HCT116 (cell line): ENCODE data around the gene SDK2. TPM values are rescaled to one million over a fixed set of nuclear protein-coding genes. Genes with fewer than 3 reads are reported as not detected.

Experiments
- ATAC-seq: fragments of 200-7000 bp; cut with Tn5 transposase; 2 replicates; pipeline ENCODE4 v1.9.1; 2020; ENCODE audit warnings: mild to moderate bottlenecking, moderate library complexity
- BruUV-seq: library from RNA; stranded (reverse); fragments of 400-500 nt; replicated peaks from 2 replicates; lab custom pipeline; 2021; lab: Mats Ljungman, UMichigan
- CTCF ChIA-PET: fragments of 300-600 bp; sonication (Branson Sonifier 250); formaldehyde crosslinking; loops from one replicate; lab custom pipeline; 2021; ENCODE audit warnings: antibody characterized with exemption; lab: Charles Lee
- POLR2A ChIA-PET: fragments of 300-600, 350-600 bp; sonication (Branson Sonifier 250); formaldehyde crosslinking; loops from one replicate; lab custom pipeline; 2021; ENCODE audit warnings: antibody characterized with exemption; lab: Charles Lee
- RAD21 ChIA-PET, 2 experiments: fragments of 300-600 bp; sonication (Branson Sonifier 250); formaldehyde crosslinking; loops; one replicate each; lab custom pipeline; 2023; ENCODE audit warnings: low total read pairs in 2 of 2; ENCODE audit not compliant: uncharacterized antibody in 2 of 2, unreplicated experiment in 2 of 2, low non-redundant PET in 1 of 2; lab: Charles Lee
- DNase-seq: peaks from one replicate; pipeline ENCODE4 v3.0.0-alpha.2; 2010; ENCODE audit warnings: low read depth, low spot score
- H2AFZ ChIP-seq: fragments of 200-600 bp; shearing (Covaris generic), sonication (generic); 2 replicates; pipeline ENCODE4 v1.6.1; 2017; ENCODE audit warnings: low read depth, mixed run types, mixed read lengths, antibody characterized with exemption, low read length; ENCODE audit not compliant: poor library complexity, severe bottlenecking
- H3K27ac ChIP-seq: 2 replicates; pipeline ENCODE4 v1.5.1; 2012; ENCODE audit warnings: low read depth, low read length
- H3K27me3 ChIP-seq: fragments of 200-600 bp; sonication (generic); 2 replicates; pipeline ENCODE4 v1.6.1; 2016; ENCODE audit warnings: mixed run types, low read length, mixed read lengths; ENCODE audit not compliant: insufficient read depth
- H3K36me3 ChIP-seq, 2 experiments: fragments of 200-500 bp in 1 of 2; fragments of 200-600 bp in 1 of 2; sonication (Bioruptor generic) in 1 of 2; sonication (generic) in 1 of 2; 2 replicates each; pipeline versions ENCODE4 v1.5.1 to v1.6.1; 2014 to 2016; ENCODE audit warnings: low read length in 2 of 2, inconsistent platforms in 1 of 2, mixed read lengths in 1 of 2, mixed run types in 1 of 2; ENCODE audit not compliant: insufficient read depth in 2 of 2, control insufficient read depth in 1 of 2
- H3K4me1 ChIP-seq, 2 experiments: fragments of 200-600 bp in 1 of 2; sonication (generic) in 1 of 2; 2 replicates each; pipeline versions ENCODE4 v1.5.1 to v1.6.1; 2012 to 2017; ENCODE audit warnings: low read length in 2 of 2, inconsistent platforms in 1 of 2, mild to moderate bottlenecking in 1 of 2, mixed read lengths in 1 of 2, mixed run types in 1 of 2, moderate library complexity in 1 of 2; ENCODE audit not compliant: insufficient read depth in 2 of 2, control insufficient read depth in 1 of 2
- H3K4me2 ChIP-seq: fragments of 200-600 bp; sonication (generic); 2 replicates; pipeline ENCODE4 v1.6.1; 2017; ENCODE audit warnings: mixed run types, low read length, mixed read lengths
- H3K4me3 ChIP-seq, 2 experiments: fragments of 200-600 bp in 1 of 2; sonication (generic) in 1 of 2; replicated peaks in 1 of 2; 2 replicates each; pipeline ENCODE4 v1.5.1; 2011 to 2016; ENCODE audit warnings: low read length in 2 of 2, control low read depth in 1 of 2, low read depth in 1 of 2, mild to moderate bottlenecking in 1 of 2, mixed read lengths in 1 of 2, mixed run types in 1 of 2
- H3K79me2 ChIP-seq: fragments of 200-600 bp; sonication (generic); 2 replicates; pipeline ENCODE4 v1.6.1; 2017; ENCODE audit warnings: mild to moderate bottlenecking, mixed run types, low read length, moderate library complexity, mixed read lengths; ENCODE audit not compliant: insufficient read depth
- H3K9ac ChIP-seq: fragments of 200-600 bp; sonication (generic); 2 replicates; pipeline ENCODE4 v1.6.1; 2016; ENCODE audit warnings: low read length, mixed read lengths
- H3K9me2 ChIP-seq: fragments of 200-600 bp; sonication (generic), shearing (Covaris generic); 2 replicates; pipeline ENCODE4 v1.6.1; 2017; ENCODE audit warnings: mixed run types, mild to moderate bottlenecking, moderate library complexity; ENCODE audit not compliant: insufficient read depth
- H3K9me3 ChIP-seq, 2 experiments: fragments of 200-500 bp in 1 of 2; fragments of 200-600 bp in 1 of 2; sonication (Bioruptor generic) in 1 of 2; sonication (generic) in 1 of 2; 2 replicates each; pipeline ENCODE4 v1.6.1; 2014 to 2017; ENCODE audit warnings: low read length in 2 of 2, mixed read lengths in 2 of 2, inconsistent platforms in 1 of 2, low read depth in 1 of 2, mild to moderate bottlenecking in 1 of 2, mixed run types in 1 of 2, moderate library complexity in 1 of 2; ENCODE audit not compliant: control insufficient read depth in 1 of 2, insufficient read depth in 1 of 2
- H4K20me1 ChIP-seq: fragments of 200-600 bp; sonication (generic), shearing (Covaris generic); 2 replicates; pipeline ENCODE4 v1.6.1; 2017; ENCODE audit warnings: mixed run types, mild to moderate bottlenecking, moderate library complexity; ENCODE audit not compliant: insufficient read depth
- CBX3 ChIP-seq: IDR thresholded peaks from 2 replicates; pipeline ENCODE4 v1.6.1; 2012; ENCODE audit warnings: low read depth
- ELF1 ChIP-seq: IDR thresholded peaks from 2 replicates; pipeline ENCODE4 v1.6.1; 2012; ENCODE audit warnings: low read depth, borderline replicate concordance
- EZH2phosphoT487 ChIP-seq: fragments of 200-600 bp; IDR thresholded peaks from 2 replicates; pipeline ENCODE4 v1.6.1; 2018; ENCODE audit warnings: antibody characterized with exemption, borderline replicate concordance
- FOSL1 ChIP-seq: IDR thresholded peaks from 2 replicates; pipeline ENCODE4 v1.6.1; 2012; ENCODE audit warnings: low read depth
- POLR2A ChIP-seq: IDR thresholded peaks from 2 replicates; pipeline ENCODE4 v1.7.0; 2011; ENCODE audit warnings: borderline replicate concordance; ENCODE audit not compliant: insufficient read depth, insufficient read length; ENCODE audit errors: extremely low read depth
- POLR2AphosphoS5 ChIP-seq: IDR thresholded peaks from 2 replicates; pipeline ENCODE4 v1.6.1; 2011; ENCODE audit warnings: mild to moderate bottlenecking, low read depth, low read length, moderate library complexity
- SP1 ChIP-seq: IDR thresholded peaks from 2 replicates; pipeline ENCODE4 v1.6.1; 2012; ENCODE audit warnings: low read depth
- TCF7L2 ChIP-seq: IDR thresholded peaks from 2 replicates; pipeline ENCODE4 v1.7.0; 2011; ENCODE audit warnings: borderline replicate concordance, inconsistent platforms; ENCODE audit not compliant: insufficient read depth, insufficient read length; ENCODE audit errors: extremely low read depth
- ZBTB33 ChIP-seq: IDR thresholded peaks from 2 replicates; pipeline ENCODE4 v1.6.1; 2011; ENCODE audit warnings: mild to moderate bottlenecking, low read length, moderate library complexity; ENCODE audit not compliant: insufficient replicate concordance; ENCODE audit errors: extremely low read depth
- ZFX ChIP-seq: fragments of 450-650 bp; IDR thresholded peaks from 2 replicates; pipeline ENCODE4 v1.6.1; 2017
- intact Hi-C: fragments of 100-400 bp; cut with micrococcal nuclease; formaldehyde crosslinking; loops from 2 replicates; pipeline ENCODE4 v1.10.0; 2022
- total RNA-seq: library from RNA; stranded (reverse); gene quantifications from one replicate; pipeline ENCODE4 v1.2.1, GENCODE V29; 2021; ENCODE audit not compliant: unreplicated experiment
- TF ChIP-seq, protein P1 (sequence below): IDR thresholded peaks from 2 replicates; pipeline ENCODE4 v1.6.1; 2012

The SDK2 gene
- total RNA-seq, 1 experiment from 2014 or later = 0.10 TPM

- no peak for ATAC-seq
- no TSS peak for BruUV-seq
- RAD21 ChIA-PET = no interaction called here
- no peaks in the 10 kb centered on the region for H3K36me3 ChIP-seq
- CTCF ChIA-PET = no interaction called here
- DNase-seq = no peak
- no peak overlapping the region for H3K4me2 ChIP-seq
- intact Hi-C loops = no loop called here
- no peak overlapping the region for H2AFZ ChIP-seq
- no peaks in the 10 kb centered on the region for H3K27me3 ChIP-seq
- no peak overlapping the region for H3K4me3 ChIP-seq
- H3K9ac ChIP-seq = no peak overlapping the region
- POLR2A ChIA-PET = no interaction called here
- no peaks in the 10 kb centered on the region for H3K9me3 ChIP-seq
- no peaks in the 10 kb centered on the region for H3K9me2 ChIP-seq
- no peak overlapping the region for H3K27ac ChIP-seq
- H3K4me1 ChIP-seq = peaks cover 6 to 15% of the 10 kb centered on the region in 2 experiments; a peak in 3 of 4 replicates
- H4K20me1 ChIP-seq = no peaks in the 10 kb centered on the region
- TF ChIP-seq ZBTB33 = no peak
- no peak for TF ChIP-seq ZFX
- no peak for TF ChIP-seq EZH2phosphoT487
- no peak for TF ChIP-seq FOSL1
- no peak for TF ChIP-seq POLR2AphosphoS5
- no peak for TF ChIP-seq ELF1
- no peak for TF ChIP-seq SP1
- TF ChIP-seq, protein P1, sequence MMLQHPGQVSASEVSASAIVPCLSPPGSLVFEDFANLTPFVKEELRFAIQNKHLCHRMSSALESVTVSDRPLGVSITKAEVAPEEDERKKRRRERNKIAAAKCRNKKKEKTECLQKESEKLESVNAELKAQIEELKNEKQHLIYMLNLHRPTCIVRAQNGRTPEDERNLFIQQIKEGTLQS = no peak
- TF ChIP-seq CBX3 = no peak
- TF ChIP-seq TCF7L2 = no peak
- TF ChIP-seq POLR2A = no peak
- H3K79me2 ChIP-seq = no peaks in the 10 kb centered on the region
Observed at GRCh38 chr17:73419051-73419450, 225.2 kb downstream of the SDK2 start.
